NCI-H2081 treated with DMSO at 0.1 percent for 48 hours (cell line): ENCODE data around the gene CD8B.

ENCODE experiments used
- DNase-seq: peaks from one replicate; lab custom pipeline; 2025; lab: John Stamatoyannopoulos, UW

The CD8B gene

GRCh38 chr2:86774862-86775261, 86.8 kb downstream of the CD8B start:
- no peak for DNase-seq

GRCh38 chr2:86772611-86773010, 89.1 kb downstream of the CD8B start:
- DNase-seq, result no peak

GRCh38 chr2:86770816-86771301, 90.8 kb downstream of the CD8B start:
- DNase-seq, result no peak

- no peak for DNase-seq
These were observed 91.8 kb downstream of the CD8B start for GRCh38 chr2:86769838-86770237.

- DNase-seq, result no peak
These were observed 93.3 kb downstream of the CD8B start for GRCh38 chr2:86768189-86768949.
